GM23248 (cell line): ENCODE data around the gene NKX2-3.

Source experiments
- EZH2 ChIP-seq: fragments of 200-600 bp; sonication (generic); IDR thresholded peaks from 2 replicates; pipeline ENCODE4 v1.6.1; 2018; ENCODE audit warnings: antibody characterized with exemption, mild to moderate bottlenecking; ENCODE audit not compliant: insufficient read depth, poor library complexity, severe bottlenecking
- EZH2phosphoT487 ChIP-seq: fragments of 200-600 bp; sonication (generic); IDR thresholded peaks from 2 replicates; pipeline ENCODE4 v1.6.1; 2018; ENCODE audit warnings: antibody characterized with exemption, moderate library complexity, mild to moderate bottlenecking, low read depth; ENCODE audit not compliant: insufficient read depth

DNA sequence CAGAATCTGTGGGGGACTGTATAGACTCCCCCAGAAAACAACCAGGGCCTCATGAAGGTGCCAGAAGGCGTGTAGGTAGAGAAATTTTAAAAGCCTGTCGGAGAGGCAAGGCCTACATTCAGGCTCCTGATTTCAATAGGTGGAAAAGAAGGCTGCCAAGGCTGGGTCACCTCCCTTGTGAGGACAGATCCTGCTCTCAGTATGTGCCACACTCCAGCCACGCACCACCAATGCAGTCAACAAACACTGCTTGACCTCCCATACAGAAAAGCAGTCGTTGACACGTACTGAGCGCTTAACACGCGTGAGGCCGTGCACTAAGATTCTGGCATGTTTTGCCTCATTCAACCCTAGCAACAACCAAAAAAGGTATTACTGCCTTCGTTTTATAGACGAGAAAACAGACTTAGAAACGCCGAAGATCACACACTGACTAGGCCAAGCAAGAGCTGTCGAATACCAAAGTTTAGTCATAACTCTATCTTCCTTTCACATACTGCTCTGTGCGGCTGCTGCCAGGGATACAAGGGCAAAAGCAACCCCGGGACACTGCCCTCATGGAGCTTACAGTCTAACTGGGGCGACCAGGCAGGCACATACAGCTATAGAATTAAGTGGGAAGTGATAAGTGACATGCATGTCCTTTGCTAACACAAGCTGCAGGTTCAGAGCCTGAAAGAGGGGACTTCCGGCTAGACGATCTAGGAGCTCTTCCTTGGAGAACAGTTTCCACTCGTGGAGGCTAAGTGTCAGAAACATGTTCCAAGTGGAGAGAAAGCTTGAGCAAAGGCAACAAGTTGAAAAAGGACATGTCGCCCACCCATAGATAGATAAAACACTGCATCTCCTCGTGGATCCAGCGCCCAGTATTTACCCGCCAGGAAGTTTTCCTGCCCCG lies 797 bp upstream of the NKX2-3 start:
- TF ChIP-seq EZH2phosphoT487 (no peak), EZH2 (no peak)
